Hepatocyte (in vitro differentiated cells): ENCODE measurements around the gene TMEM191C.
"Not testable (repeated sequence)": the region's sequence is repeated elsewhere in the genome, so short reads cannot be mapped to it uniquely, and the experiment has no call there.

Experiments
- EZH2 ChIP-seq: fragments of 200-600 bp; sonication (generic); IDR thresholded peaks from 2 replicates; pipeline ENCODE4 v1.6.1; 2016; ENCODE audit warnings: antibody characterized with exemption, mild to moderate bottlenecking, borderline replicate concordance
- TF ChIP-seq, protein P1 (sequence below): fragments of 200-600 bp; sonication (generic); IDR thresholded peaks from 2 replicates; pipeline ENCODE4 v1.5.1; 2016; ENCODE audit warnings: antibody characterized with exemption, mild to moderate bottlenecking; ENCODE audit not compliant: poor library complexity

DNA sequence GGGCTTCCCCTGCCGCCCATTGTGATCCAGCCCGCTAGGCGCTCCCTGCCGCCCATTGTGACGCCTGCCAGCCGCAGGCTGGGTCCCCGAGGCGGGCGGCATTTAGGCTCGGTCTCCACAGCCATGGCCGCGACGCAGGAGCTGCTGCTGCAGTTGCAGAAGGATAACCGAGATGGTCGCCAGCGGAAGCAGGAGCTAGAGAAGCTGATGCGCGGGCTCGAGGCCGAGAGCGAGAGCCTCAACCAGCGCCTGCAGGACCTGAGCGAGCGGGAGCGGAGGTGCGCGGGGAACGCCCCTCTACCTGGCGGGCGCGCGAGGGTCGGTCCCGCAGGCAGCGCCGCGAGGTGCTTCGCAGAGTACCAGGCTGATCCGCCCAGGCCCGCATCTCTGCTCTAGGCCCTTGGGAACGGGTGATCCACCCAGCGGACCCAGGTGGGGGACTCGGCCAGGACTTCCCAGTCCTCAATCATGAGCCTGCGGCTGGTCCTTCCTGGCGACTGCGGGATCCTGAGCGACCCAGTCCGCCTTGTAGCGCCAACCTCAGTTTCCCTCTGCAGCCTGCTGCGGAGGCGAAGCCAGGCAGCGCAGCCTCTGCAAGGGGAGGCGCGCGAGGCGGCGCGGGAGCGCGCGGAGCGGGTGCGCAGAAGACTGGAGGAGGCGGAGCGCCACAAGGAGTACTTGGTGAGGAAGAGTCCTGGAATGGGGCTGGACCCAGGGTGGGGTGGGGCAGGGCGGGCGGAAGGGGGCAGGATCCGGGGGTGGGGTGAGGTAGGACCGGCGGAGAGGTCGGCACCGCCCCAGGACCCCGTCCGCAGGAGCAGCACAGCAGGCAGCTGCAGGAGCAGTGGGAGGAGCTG, at the start of gene TMEM191C:
- TF ChIP-seq, protein P1, sequence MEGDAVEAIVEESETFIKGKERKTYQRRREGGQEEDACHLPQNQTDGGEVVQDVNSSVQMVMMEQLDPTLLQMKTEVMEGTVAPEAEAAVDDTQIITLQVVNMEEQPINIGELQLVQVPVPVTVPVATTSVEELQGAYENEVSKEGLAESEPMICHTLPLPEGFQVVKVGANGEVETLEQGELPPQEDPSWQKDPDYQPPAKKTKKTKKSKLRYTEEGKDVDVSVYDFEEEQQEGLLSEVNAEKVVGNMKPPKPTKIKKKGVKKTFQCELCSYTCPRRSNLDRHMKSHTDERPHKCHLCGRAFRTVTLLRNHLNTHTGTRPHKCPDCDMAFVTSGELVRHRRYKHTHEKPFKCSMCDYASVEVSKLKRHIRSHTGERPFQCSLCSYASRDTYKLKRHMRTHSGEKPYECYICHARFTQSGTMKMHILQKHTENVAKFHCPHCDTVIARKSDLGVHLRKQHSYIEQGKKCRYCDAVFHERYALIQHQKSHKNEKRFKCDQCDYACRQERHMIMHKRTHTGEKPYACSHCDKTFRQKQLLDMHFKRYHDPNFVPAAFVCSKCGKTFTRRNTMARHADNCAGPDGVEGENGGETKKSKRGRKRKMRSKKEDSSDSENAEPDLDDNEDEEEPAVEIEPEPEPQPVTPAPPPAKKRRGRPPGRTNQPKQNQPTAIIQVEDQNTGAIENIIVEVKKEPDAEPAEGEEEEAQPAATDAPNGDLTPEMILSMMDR, result not testable (repeated sequence)
- not testable (repeated sequence) for TF ChIP-seq EZH2
